Testis (tissue), 3 donors: ENCODE measurements around the gene GUSB. TPM values are rescaled to one million over a fixed set of nuclear protein-coding genes. Genes with fewer than 3 reads are reported as not detected.

Experiments
- DNase-seq: peaks from one replicate; pipeline ENCODE4 v3.0.0-alpha.2; 2019
- H3K27ac ChIP-seq, 2 donors: fragments of 200-600 bp; sonication (generic); one replicate each; pipeline ENCODE4 v1.5.1; 2019
- H3K27me3 ChIP-seq: fragments of 200-600 bp; sonication (generic); one replicate; pipeline ENCODE4 v1.5.1; 2019
- H3K36me3 ChIP-seq: fragments of 200-600 bp; sonication (generic); one replicate; pipeline ENCODE4 v1.5.1; 2017; ENCODE audit warnings: low read depth; ENCODE audit errors: missing control alignments
- H3K4me1 ChIP-seq: fragments of 200-600 bp; sonication (generic); one replicate; pipeline ENCODE4 v1.5.1; 2019
- H3K4me3 ChIP-seq, 2 donors: fragments of 200-600 bp; sonication (generic); one replicate each; pipeline ENCODE4 v1.5.1; 2017 to 2019
- H3K9me3 ChIP-seq: fragments of 200-600 bp; sonication (generic); one replicate; pipeline ENCODE4 v1.5.1; 2017
- CTCF ChIP-seq, 3 experiments: fragments of 450-650 bp in 2 of 3; fragments of 200-600 bp in 1 of 3; sonication (generic) in 1 of 3; IDR thresholded peaks; one replicate each; pipeline ENCODE4 v1.5.1; 2016 to 2019; ENCODE audit warnings: antibody characterized with exemption in 3 of 3, mild to moderate bottlenecking in 2 of 3, moderate library complexity in 1 of 3
- POLR2A ChIP-seq: fragments of 450-650 bp; IDR thresholded peaks from one replicate; pipeline ENCODE4 v1.6.1; 2017; ENCODE audit warnings: antibody characterized with exemption, mild to moderate bottlenecking, moderate library complexity
- WGBS, 2 donors: methylation state at CpG; one replicate each; pipeline ENCODE4 v1.1.5; 2018; 5-methylcytosine and 5-hydroxymethylcytosine counted together
- intact Hi-C: fragments of 100-400 bp; cut with DNase I; formaldehyde crosslinking; loops from one replicate; pipeline ENCODE4 v1.15.1; 2023; ENCODE audit warnings: low total_unique reads
- polyA plus RNA-seq: library from polyadenylated mRNA; stranded (reverse); fragments of 350-450 nt; fragmentation: Illumina TruSeq; extraction: RNeasy Lipid Tissue Mini Kit (QIAGEN cat#74804); gene quantifications from one replicate; pipeline ENCODE4 v1.2.3, GENCODE V29; 2014; ENCODE audit warnings: low read depth, low replicate concordance; ENCODE audit not compliant: insufficient read depth
- total RNA-seq, 2 donors: library from RNA; depleted of rRNA; stranded (reverse); fragments of >200 nt; gene quantifications; one replicate each; pipeline ENCODE4 v1.2.3, GENCODE V29; 2016

GUSB gene
- total and polyA plus RNA-seq, 3 donors from 2014 or later: 44.0 to 82.4 (median 44.6) TPM

- WGBS, 2 donors: 93 to 98% methylated on average over 4 of the region's 4 CpGs
- Histone ChIP-seq H3K27me3 (no peaks in the 10 kb centered on the region), H3K4me3 (no peak overlapping the region), H3K36me3 (no peaks in the 10 kb centered on the region), H3K27ac (no peak overlapping the region), H3K4me1 (no peaks in the 10 kb centered on the region), H3K9me3 (no peaks in the 10 kb centered on the region)
- TF ChIP-seq CTCF (IDR thresholded peaks at IDR 0.05): no peak
- TF ChIP-seq POLR2A: no peak
- DNase-seq: no peak
- intact Hi-C loops: no loop called here
Measured at GRCh38 chr7:65955718-65956117, 26.3 kb downstream of the GUSB start.

DNA sequence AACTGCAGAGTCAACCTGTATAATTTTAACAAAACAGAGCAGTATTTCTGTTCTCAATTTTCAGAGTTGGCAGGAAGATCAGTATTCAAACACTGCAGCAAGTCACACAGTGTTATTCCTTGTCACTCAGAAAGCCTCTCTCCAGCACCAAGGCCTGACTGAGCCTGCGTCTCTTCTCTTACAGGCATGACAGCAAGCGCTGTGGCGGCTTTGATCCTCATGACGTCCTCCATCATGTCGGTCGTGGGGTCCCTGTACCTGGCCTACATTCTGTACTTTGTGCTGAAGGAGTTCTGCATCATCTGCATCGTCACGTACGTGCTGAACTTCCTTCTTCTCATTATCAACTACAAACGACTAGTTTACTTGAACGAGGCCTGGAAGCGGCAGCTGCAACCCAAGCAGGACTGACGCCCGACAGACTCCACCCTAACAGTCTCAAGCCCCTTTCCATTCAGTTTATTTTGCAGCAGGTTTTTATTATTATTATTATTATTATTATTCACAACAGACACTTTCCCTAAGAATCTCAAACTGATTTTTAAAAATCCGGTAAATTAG is 28.0 kb downstream of the GUSB start:
- Histone ChIP-seq H3K27me3 (no peaks in the 10 kb centered on the region), H3K9me3 (no peaks in the 10 kb centered on the region), H3K4me1 (no peaks in the 10 kb centered on the region), H3K27ac (no peak overlapping the region), H3K36me3 (no peaks in the 10 kb centered on the region), H3K4me3 (no peak overlapping the region)
- DNase-seq: no peak
- WGBS, 2 donors: 87 to 94% methylated on average over 15 of the region's 15 CpGs
- no peak for TF ChIP-seq POLR2A
- no peak for TF ChIP-seq CTCF (IDR thresholded peaks at IDR 0.05)
- intact Hi-C loops: no loop called here

- no peak for TF ChIP-seq CTCF (IDR thresholded peaks at IDR 0.05)
- no peaks in the 10 kb centered on the region for H3K4me1 ChIP-seq
- no peak overlapping the region for H3K4me3 ChIP-seq
- H3K27me3 ChIP-seq: no peaks in the 10 kb centered on the region
- WGBS, 2 donors: 94 to 97% methylated on average over 5 of the region's 5 CpGs
- intact Hi-C loops: no loop called here
- DNase-seq: no peak
- no peak overlapping the region for H3K27ac ChIP-seq
- H3K36me3 ChIP-seq: no peaks in the 10 kb centered on the region
- H3K9me3 ChIP-seq: no peaks in the 10 kb centered on the region
Measured at GRCh38 chr7:65953001-65953720, 28.9 kb downstream of the GUSB start.

- Histone ChIP-seq H3K27ac (no peak overlapping the region), H3K9me3 (no peaks in the 10 kb centered on the region), H3K27me3 (no peaks in the 10 kb centered on the region), H3K4me1 (no peaks in the 10 kb centered on the region), H3K36me3 (no peaks in the 10 kb centered on the region), H3K4me3 (no peak overlapping the region)
- intact Hi-C loops: no loop called here
- 92 to 93% methylated on average over 9 of the region's 9 CpGs for WGBS, 2 donors
- no peak for DNase-seq
- no peak for TF ChIP-seq POLR2A
- TF ChIP-seq CTCF (IDR thresholded peaks at IDR 0.05): no peak
Measured at GRCh38 chr7:65951837-65952578, 30.0 kb downstream of the GUSB start.
